ENCODE results near the gene SETBP1. TPM values are rescaled to one million over a fixed set of nuclear protein-coding genes. Genes with fewer than 3 reads are reported as not detected.

SETBP1 gene
- total and polyA plus RNA-seq, 2 of the 8 experiments (the other 6 are each of a cell fraction or from before 2014, with no cell fraction given) = 2.0 to 6.5 TPM

- no peak overlapping the region for H2BK20ac ChIP-seq (ENCODE audit: low read length)
- H2BK120ac ChIP-seq (replicated peaks; ENCODE audit: low read depth, low read length) = no peak overlapping the region
- no peak overlapping the region for H4K8ac ChIP-seq (ENCODE audit: extremely low read depth, insufficient read depth, low read length)
- no peaks in the 10 kb centered on the region for H3K27me3 ChIP-seq (replicated peaks in 1 of 4; ENCODE audit: control insufficient read depth in 3 of 4, extremely low read depth in 1 of 4, insufficient read depth in 3 of 4, low read length in 3 of 4)
- ChIA-PET CTCF (ENCODE audit: partially characterized antibody) (interaction anchor here (0.6 to 1.1 kb wide), 2 partner anchors 9 to 473 kb away, joined by 3 to 12 read pairs; no protein-coding TSS in a partner anchor), POLR2A (ENCODE audit: partially characterized antibody) (no interaction called here)
- no peak overlapping the region for H3K4me3 ChIP-seq (ENCODE audit: extremely low read depth in 1 of 4, insufficient read depth in 2 of 4, low read depth in 3 of 4, low read length in 4 of 4)
- no peak overlapping the region for H2AFZ ChIP-seq (ENCODE audit: low read length)
- TF ChIP-seq JUND (IDR thresholded peaks at IDR 0.05; ENCODE audit: low read length) = no peak
- no peak for TF ChIP-seq TAF7 (optimal IDR thresholded peaks at IDR 0.05; ENCODE audit: borderline replicate concordance, low read depth, low read length)
- FAIRE-seq (no peak), DNase-seq (ENCODE audit: low read depth in 1 of 2, low spot score in 2 of 2) (no peak)
- H2BK12ac ChIP-seq (ENCODE audit: low read depth, low read length) = no peak overlapping the region
- no peaks in the 10 kb centered on the region for H3K4me1 ChIP-seq (replicated peaks in 1 of 4; ENCODE audit: control insufficient read depth in 3 of 4, insufficient read depth in 4 of 4, low read length in 3 of 4)
- no peak overlapping the region for H3K56ac ChIP-seq (replicated peaks; ENCODE audit: insufficient read length, low read depth, low read length)
- no peak overlapping the region for H4K91ac ChIP-seq (replicated peaks; ENCODE audit: insufficient read length, low read length)
- no peak overlapping the region for H3K23ac ChIP-seq (ENCODE audit: insufficient read length)
- no peak overlapping the region for H3K9ac ChIP-seq (replicated peaks in 1 of 4; ENCODE audit: extremely low read depth in 1 of 4, low read depth in 3 of 4, low read length in 3 of 4)
- H2AK5ac ChIP-seq (ENCODE audit: low read depth, low read length) = no peak overlapping the region
- no peaks in the 10 kb centered on the region for H4K20me1 ChIP-seq (replicated peaks in 1 of 2; ENCODE audit: control insufficient read depth in 1 of 2, insufficient read depth in 2 of 2, low read length in 2 of 2)
- no peak overlapping the region for H3K14ac ChIP-seq (ENCODE audit: insufficient read length)
- H3K9me3 ChIP-seq (ENCODE audit: insufficient read depth in 2 of 2, low read depth in 1 of 2, low read length in 1 of 2) = peaks cover 5 to 11% of the 10 kb centered on the region in 2 experiments; a peak in 3 of 4 replicates
- H2BK15ac ChIP-seq (ENCODE audit: low read length) = no peak overlapping the region
- no peak overlapping the region for H3K4me2 ChIP-seq (ENCODE audit: insufficient read depth in 1 of 2, low read depth in 2 of 2, low read length in 2 of 2)
- no peak overlapping the region for H3K4ac ChIP-seq (replicated peaks; ENCODE audit: insufficient read length, low read depth, low read length)
- no peaks in the 10 kb centered on the region for H3K79me2 ChIP-seq (ENCODE audit: control insufficient read depth in 1 of 2, insufficient read depth in 2 of 2, low read length in 2 of 2)
- peaks cover 0 to 2% (median 0%) of the 10 kb centered on the region in 4 experiments; a peak in 1 of 8 replicates for H3K36me3 ChIP-seq (ENCODE audit: control insufficient read depth in 2 of 4, insufficient read depth in 4 of 4, low read length in 3 of 4)
- 86% methylated on average over 4 of the region's 4 CpGs; no CpG with 5 or more reads in 1 of the 2 experiments for WGBS, 2 experiments (ENCODE audit: extremely low coverage in 1 of 2, insufficient coverage in 1 of 2, insufficient read length in 1 of 2, insufficient replicate concordance in 2 of 2, low coverage in 1 of 2, low lambda C conversion rate in 2 of 2, missing lambda C conversion rate in 1 of 2)
- no peaks in the 10 kb centered on the region for H3K23me2 ChIP-seq (ENCODE audit: low read depth, low read length)
- no peak overlapping the region for H4K5ac ChIP-seq (ENCODE audit: insufficient read length, low read depth, low read length)
- no peak overlapping the region for H3K18ac ChIP-seq (ENCODE audit: extremely low read depth, low read length)
- H2BK5ac ChIP-seq (ENCODE audit: low read depth, low read length) = no peak overlapping the region
- no peaks in the 10 kb centered on the region for H3K79me1 ChIP-seq (ENCODE audit: low read depth, low read length)
- no peak overlapping the region for H3K27ac ChIP-seq (ENCODE audit: low read depth, low read length)
Measured at GRCh38 chr18:44893045-44893706, 212.5 kb downstream of the SETBP1 start.

Data from H1 (cell line).